ENCODE results near the gene NANOS1. TPM values are rescaled to one million over a fixed set of nuclear protein-coding genes. Genes with fewer than 3 reads are reported as not detected.

Gene NANOS1
- total RNA-seq, 2 donors from 2014 or later = 5.2 to 7.8 TPM

DNA sequence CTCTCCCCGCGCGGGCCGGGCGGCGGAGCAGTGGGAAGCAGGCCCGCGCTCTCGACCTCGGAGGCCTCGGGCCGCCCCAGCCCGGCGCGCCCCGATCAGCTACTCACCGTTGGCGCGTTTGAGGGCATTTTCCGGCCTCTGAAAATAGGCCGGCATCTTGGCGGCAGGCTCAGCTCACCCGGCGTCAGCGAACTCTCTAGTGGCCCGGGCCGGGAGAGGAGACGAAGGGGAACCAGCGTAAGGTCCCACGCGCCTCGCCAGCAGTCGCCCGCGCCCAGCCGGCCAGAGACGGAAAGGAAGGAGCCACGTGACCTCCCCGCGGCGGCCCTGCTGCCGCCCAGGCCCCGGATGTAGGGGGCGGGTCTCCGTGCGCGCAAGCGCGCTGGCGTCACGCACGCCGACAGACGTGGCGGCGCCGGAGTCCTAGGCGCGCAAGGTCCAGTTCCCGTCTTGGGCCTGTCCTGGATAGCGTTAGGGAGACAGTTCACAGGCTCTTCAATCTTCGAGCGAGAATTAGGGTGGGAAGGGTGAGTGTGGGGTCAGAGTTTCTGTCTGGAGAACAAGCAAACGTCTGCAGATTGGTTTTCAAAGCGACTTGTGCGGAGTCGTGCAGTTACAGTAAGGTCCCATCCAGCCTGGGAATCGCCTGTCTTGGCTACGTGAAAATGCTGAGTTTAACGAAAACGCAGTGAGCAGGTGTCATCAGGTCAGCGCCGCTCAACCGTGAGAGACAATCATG, 51.2 kb downstream of the NANOS1 start, which contains the start of gene EIF3A:
Gene EIF3A (minus strand): TSS at position 297 of the 739 bp plus-strand sequence. CDS start 141 bp downstream, at position 156.
- Histone ChIP-seq H3K9me3 (no peaks in the 10 kb centered on the region), H3K27me3 (no peaks in the 10 kb centered on the region), H3K36me3 (no peaks in the 10 kb centered on the region), H3K27ac (peak within 1 kb of the TSS; percentile 94 to 99), H3K4me1 (peaks cover 0 to 43% of the 10 kb centered on the region in 2 donors), H3K4me3 (peak within 1 kb of the TSS; percentile 77 to 97)
- TF ChIP-seq, protein P1, sequence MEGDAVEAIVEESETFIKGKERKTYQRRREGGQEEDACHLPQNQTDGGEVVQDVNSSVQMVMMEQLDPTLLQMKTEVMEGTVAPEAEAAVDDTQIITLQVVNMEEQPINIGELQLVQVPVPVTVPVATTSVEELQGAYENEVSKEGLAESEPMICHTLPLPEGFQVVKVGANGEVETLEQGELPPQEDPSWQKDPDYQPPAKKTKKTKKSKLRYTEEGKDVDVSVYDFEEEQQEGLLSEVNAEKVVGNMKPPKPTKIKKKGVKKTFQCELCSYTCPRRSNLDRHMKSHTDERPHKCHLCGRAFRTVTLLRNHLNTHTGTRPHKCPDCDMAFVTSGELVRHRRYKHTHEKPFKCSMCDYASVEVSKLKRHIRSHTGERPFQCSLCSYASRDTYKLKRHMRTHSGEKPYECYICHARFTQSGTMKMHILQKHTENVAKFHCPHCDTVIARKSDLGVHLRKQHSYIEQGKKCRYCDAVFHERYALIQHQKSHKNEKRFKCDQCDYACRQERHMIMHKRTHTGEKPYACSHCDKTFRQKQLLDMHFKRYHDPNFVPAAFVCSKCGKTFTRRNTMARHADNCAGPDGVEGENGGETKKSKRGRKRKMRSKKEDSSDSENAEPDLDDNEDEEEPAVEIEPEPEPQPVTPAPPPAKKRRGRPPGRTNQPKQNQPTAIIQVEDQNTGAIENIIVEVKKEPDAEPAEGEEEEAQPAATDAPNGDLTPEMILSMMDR (IDR thresholded peaks at IDR 0.05) = no peak
- peak; percentile 92 for DNase-seq (ENCODE audit: low spot score)

Other genes starting within 250 kb of the NANOS1 start
- 10 to 100 TPM; 69.8 to 76.9 TPM for gene EIF3A, start 51.1 kb downstream of the NANOS1 start, total RNA-seq
- gene DENND10, start 74.4 kb downstream of the NANOS1 start, total RNA-seq = 10 to 100 TPM; 25.9 to 31.4 TPM
- 10 to 100 TPM; 31.3 to 49.6 TPM for gene SFXN4, start 136.0 kb downstream of the NANOS1 start, total RNA-seq
- 100 to 1,000 TPM; 168 to 250 TPM for gene PRDX3, start 149.1 kb downstream of the NANOS1 start, total RNA-seq
- 10 to 100 TPM; 19.2 to 53.8 TPM for gene GRK5, start 177.9 kb downstream of the NANOS1 start, total RNA-seq